ENCODE results near the gene RHCE.
"Not testable (repeated sequence)": the region's sequence is repeated elsewhere in the genome, so short reads cannot be mapped to it uniquely, and the experiment has no call there.

RHCE gene

DNA sequence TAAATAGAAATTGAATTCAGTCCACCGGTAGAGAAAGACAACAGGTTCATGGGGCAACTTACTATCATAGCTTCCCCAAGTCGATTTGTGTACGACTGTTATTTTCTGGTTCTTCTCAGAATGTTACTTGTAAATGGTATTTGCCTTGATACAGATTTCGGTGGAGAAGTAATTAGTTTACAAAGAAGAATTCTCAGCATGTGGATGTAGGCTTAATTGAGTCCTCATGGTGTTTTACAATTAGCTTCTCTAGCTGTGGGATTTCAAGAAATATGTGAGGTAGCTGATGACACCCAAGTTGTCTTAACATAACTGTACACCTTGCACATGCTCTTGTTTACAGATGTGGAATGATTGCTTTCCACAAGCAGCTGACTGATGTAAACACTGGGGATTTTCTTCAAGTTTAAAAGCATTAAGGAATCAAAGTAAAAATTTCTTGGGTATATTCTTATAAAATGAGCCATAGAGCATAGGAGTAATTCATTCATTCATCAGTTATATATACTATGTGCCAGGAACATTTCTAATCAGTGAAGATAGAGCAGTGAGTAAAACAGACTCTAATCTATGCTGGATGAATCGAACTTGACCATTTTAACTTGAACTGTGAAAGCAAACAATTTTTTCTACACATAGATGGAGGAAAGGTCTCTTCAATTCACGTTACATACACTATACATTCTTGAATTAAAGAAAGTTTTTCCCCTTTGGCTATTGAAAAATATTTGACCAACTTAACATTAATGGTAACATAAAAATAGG lies 11.5 kb upstream of the RHCE start:
- Histone ChIP-seq H3K9me3 (replicated peaks; ENCODE audit: low read length) (no peaks in the 10 kb centered on the region), H3K9ac (ENCODE audit: low read depth, low read length) (peak overlapping the region; percentile 88), H3K27me3 (ENCODE audit: control insufficient read depth, insufficient read depth, low read length) (no peaks in the 10 kb centered on the region), H3K36me3 (ENCODE audit: insufficient read depth, low read length) (no peaks in the 10 kb centered on the region), H3K4me2 (ENCODE audit: low read length) (peak overlapping the region; percentile 89), H3K4me3 (ENCODE audit: low read length) (peak overlapping the region; percentile 83), H3K4me1 (ENCODE audit: control insufficient read depth, insufficient read depth, low read length) (peaks cover 45% of the 10 kb centered on the region)

DNA sequence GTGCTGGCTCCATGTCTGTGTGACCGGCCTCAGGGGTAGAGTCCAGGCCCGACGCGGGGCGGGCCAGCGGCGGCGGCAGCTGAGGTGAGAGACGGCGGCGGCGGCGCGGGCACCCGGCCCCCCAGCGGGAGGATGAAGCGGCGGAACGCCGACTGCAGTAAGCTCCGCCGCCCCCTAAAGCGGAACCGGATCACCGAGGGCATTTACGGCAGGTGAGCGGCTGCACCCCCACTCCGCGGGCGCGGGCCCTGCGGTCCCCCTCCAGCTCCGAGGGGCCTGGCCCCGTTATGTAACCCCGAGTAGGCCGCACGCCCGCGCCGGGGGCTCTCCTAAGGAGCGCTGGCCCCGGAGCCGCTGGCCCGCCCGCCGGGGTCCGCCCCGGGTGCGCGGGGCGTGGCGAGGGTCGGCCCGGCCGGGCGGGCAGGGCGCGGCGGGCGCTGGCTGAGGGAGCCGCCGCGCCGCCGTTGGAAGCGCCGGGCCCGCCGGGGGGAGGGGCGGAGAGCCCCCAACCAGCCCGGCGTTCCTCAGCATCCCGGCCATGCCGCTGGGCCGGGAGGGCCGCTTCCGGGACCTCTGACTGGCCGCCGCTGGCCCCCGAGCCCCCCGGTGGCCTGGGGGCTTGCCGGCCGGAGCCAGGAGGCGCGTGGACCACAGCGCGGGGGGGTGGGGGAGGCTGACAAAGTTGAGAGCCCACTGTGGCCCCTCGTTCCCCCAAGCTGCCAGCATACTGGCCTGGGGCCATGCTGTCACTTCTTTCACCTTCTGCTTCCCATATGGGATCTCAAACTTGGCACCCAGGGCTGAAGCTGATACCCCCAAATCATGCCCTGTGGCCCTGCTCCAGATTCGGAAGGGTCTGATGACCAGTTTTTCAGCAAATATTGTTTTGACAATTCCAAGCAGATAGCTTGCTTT lies 10.6 kb upstream of the RHCE start:
- H3K9me3 ChIP-seq (replicated peaks; ENCODE audit: low read length) = no peaks in the 10 kb centered on the region
- H3K9ac ChIP-seq (ENCODE audit: low read depth, low read length) = peak overlapping the region; percentile 88
- H3K4me1 ChIP-seq (ENCODE audit: control insufficient read depth, insufficient read depth, low read length) = peaks cover 41% of the 10 kb centered on the region
- H3K36me3 ChIP-seq (ENCODE audit: insufficient read depth, low read length) = no peaks in the 10 kb centered on the region
- H3K4me2 ChIP-seq (ENCODE audit: low read length) = peak overlapping the region; percentile 89
- peak overlapping the region; percentile 83 for H3K4me3 ChIP-seq (ENCODE audit: low read length)
- H3K27me3 ChIP-seq (ENCODE audit: control insufficient read depth, insufficient read depth, low read length) = no peaks in the 10 kb centered on the region

DNA sequence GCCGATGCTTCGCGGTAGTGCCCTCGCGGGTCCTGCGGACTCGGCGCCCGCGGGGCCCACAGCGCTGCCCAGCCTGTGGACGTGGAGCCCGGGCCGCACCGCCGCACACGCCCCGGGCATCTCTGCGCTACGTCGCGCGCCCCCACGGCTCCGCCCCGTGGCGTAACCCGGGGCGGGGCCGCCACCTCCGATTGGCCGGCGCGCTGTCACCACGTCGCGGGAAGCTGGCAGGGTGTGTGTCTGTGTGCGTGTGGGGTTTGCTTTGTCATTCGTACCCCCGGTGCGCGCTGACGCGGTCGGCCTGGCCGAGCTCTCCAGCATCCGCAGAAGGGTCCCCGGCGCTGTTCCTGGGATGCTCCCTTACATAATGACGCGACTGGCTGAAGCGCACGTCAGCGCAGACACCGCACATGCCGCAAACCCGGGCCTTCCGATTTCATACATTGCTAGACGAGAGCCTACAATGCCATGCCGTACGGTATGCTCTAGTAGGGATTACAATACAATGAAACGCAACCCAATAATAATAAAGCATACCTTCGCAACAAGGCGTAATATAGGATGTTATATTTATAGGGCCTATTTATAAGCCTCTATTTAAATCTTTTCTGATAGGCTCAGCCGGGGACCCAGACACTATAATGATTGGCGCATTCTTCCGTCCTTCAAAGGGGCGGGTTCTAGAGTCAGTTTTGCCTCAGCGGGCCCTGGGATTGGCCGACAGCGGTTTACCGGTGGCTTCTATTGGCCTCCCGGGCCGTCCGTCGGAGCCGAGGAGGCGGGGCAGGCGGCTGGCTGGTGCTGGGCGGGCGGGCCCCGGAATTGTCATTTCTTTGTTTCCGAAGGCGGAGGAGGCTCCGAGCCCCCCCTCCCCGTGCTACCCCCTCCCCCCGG lies 9.7 kb upstream of the RHCE start, which contains the start of gene MACO1:
Gene MACO1, plus strand, starts transcription at position 825 of the 894 bp plus-strand sequence. CDS start 202 bp downstream, outside the sequence.
- H3K4me1 ChIP-seq (ENCODE audit: control insufficient read depth, insufficient read depth, low read length) = peaks cover 32% of the 10 kb centered on the region
- peak within 1 kb of the TSS; percentile 91 for H3K4me3 ChIP-seq (ENCODE audit: low read length)
- peak within 1 kb of the TSS; percentile 93 for H3K9ac ChIP-seq (ENCODE audit: low read depth, low read length)
- no peaks in the 10 kb centered on the region for H3K36me3 ChIP-seq (ENCODE audit: insufficient read depth, low read length)
- peak within 1 kb of the TSS; percentile 89 for H3K4me2 ChIP-seq (ENCODE audit: low read length)
- no peaks in the 10 kb centered on the region for H3K9me3 ChIP-seq (replicated peaks; ENCODE audit: low read length)
- no peaks in the 10 kb centered on the region for H3K27me3 ChIP-seq (ENCODE audit: control insufficient read depth, insufficient read depth, low read length)

DNA sequence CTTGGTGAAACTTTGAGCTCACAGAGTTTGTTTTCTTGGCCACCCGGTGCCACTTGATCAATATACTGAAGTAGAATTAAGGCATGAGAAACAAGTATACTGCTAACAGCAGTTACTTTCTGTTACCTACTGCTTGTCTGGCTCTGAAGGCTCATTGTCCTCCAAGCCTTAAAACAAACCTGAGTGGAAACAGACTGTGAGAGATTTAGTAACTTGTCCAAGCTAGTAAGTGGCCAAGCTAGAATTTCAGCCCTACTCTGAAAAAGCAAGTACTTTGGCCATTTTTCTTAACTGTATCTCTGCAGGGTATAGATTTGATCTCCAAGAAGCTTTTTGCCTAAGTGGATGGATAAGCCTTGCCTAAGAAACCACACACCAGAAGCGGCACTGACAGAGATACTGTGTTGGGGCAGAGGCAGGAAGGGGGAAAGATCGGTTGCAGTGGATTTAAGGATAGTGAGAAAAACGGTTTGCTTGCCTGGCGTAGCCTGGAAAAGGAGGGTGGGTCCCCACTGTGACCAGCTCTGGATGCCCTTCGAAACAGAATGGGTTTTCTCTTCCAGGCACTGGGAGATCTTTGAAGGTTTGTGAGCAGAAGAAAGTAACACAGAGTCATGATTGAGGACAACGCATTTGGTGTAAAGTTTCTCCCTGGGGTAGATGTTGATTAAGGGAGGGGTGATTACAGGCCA lies 8.0 kb upstream of the RHCE start:
- H3K4me2 ChIP-seq (ENCODE audit: low read length) = no peak overlapping the region
- no peaks in the 10 kb centered on the region for H3K36me3 ChIP-seq (ENCODE audit: insufficient read depth, low read length)

DNA sequence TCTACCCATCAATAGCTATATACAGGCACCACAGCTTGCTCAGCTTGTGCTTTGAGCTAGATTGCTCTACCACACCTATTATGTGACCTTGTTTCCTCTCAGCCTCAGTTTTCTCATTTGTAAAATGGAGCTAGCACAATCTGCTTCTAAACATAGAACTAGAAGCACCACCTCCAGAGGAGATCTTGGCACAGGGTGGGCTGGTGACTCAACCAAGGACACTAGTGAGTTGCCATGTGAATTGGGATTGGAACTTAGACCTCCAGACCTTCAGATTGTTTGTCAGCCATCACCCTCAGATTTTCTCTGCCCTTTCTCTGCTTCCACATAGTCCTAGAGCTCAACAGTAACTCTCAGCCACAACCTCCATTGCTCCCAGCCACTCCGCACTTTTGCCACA lies 7.1 kb upstream of the RHCE start:
- no peak overlapping the region for H3K4me2 ChIP-seq (ENCODE audit: low read length)

More for the DNA sequence above, 8.0 kb upstream of the RHCE start:
- H3K4me1 ChIP-seq (ENCODE audit: control insufficient read depth, insufficient read depth, low read length) = peaks cover 17% of the 10 kb centered on the region
- H3K4me3 ChIP-seq (ENCODE audit: low read length) = no peak overlapping the region
- H3K9ac ChIP-seq (ENCODE audit: low read depth, low read length) = no peak overlapping the region
- no peaks in the 10 kb centered on the region for H3K9me3 ChIP-seq (replicated peaks; ENCODE audit: low read length)
- H3K27me3 ChIP-seq (ENCODE audit: control insufficient read depth, insufficient read depth, low read length) = no peaks in the 10 kb centered on the region

DNA sequence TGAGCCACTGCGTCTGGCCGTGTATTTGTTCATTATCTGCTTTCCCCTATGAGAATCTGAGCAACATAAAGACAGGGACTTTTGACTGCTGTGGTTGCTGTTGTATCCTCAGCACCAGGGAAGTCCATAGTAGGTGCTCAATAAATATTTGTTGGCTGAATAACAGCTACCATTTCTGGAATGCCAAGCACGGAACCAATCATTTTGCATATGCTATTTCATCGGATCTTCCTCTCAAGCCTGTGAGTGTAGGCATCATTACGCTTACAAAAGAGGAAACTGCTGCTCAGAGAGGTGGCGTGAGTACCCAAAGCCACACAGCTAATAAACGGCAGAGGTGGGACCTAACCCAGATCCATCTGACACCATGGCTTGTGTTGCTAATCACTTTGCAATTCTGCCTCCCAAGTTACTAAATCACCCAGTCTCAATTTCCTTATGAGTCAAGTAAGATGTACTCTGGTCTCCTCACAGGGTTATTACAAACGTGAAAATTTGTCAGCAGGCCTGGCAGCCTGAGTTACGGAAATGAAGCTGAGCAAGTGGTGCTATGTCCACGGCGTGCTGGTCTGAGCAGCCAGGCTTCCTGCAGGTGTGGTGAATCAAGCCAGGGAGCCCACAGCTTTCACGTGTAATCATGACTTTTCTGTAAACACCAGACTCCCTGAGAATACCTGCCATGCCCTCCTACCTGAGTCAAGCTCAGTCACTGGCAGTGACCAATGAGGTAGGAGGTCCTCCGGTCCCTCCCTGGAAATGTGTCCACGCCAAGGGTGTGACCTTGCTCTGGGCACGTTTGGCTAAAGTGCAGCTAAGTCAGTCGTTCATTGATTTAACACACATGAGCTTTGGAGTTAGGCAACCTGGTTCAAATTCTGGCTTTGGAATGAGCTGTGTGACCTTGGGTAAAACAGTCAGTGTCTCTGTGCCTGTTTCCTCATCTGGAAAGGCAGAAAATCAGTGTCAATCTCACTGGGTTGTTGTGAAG lies 4.8 kb upstream of the RHCE start:
- H3K9ac ChIP-seq (ENCODE audit: low read depth, low read length) = no peak overlapping the region
- H3K4me3 ChIP-seq (ENCODE audit: low read length) = no peak overlapping the region
- H3K27me3 ChIP-seq (ENCODE audit: control insufficient read depth, insufficient read depth, low read length) = no peaks in the 10 kb centered on the region
- H3K9me3 ChIP-seq (replicated peaks; ENCODE audit: low read length) = no peaks in the 10 kb centered on the region
- H3K36me3 ChIP-seq (ENCODE audit: insufficient read depth, low read length) = no peaks in the 10 kb centered on the region
- H3K4me1 ChIP-seq (ENCODE audit: control insufficient read depth, insufficient read depth, low read length) = no peaks in the 10 kb centered on the region
- no peak overlapping the region for H3K4me2 ChIP-seq (ENCODE audit: low read length)

More for the DNA sequence above, 7.1 kb upstream of the RHCE start:
- Histone ChIP-seq H3K4me3 (ENCODE audit: low read length) (no peak overlapping the region), H3K9me3 (replicated peaks; ENCODE audit: low read length) (no peaks in the 10 kb centered on the region), H3K9ac (ENCODE audit: low read depth, low read length) (no peak overlapping the region), H3K27me3 (ENCODE audit: control insufficient read depth, insufficient read depth, low read length) (no peaks in the 10 kb centered on the region), H3K36me3 (ENCODE audit: insufficient read depth, low read length) (no peaks in the 10 kb centered on the region), H3K4me1 (ENCODE audit: control insufficient read depth, insufficient read depth, low read length) (peaks cover 8% of the 10 kb centered on the region)

DNA sequence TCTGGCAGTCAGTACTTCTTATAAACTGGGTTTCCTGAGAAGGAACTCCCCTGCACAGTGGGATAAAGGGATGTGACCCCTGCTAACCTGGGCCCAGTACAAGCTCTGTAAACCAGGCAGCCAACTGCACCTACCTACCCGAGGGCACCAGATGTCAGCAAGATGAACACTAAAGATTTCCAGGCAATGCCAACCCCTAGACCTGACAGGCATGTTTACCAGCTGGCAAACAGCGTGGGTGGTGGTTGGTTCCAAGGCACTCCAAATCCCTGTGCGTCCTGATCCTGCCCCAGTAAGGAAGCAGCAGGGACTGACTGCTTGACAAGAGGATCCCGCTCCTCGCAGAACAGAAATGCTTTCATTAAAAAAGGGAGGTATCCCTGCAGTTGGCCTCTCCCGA lies 2.6 kb upstream of the RHCE start:
- H3K4me2 ChIP-seq (ENCODE audit: low read length); H3K27me3 ChIP-seq (ENCODE audit: control insufficient read depth, insufficient read depth, low read length); H3K4me1 ChIP-seq (ENCODE audit: control insufficient read depth, insufficient read depth, low read length); H3K9me3 ChIP-seq (replicated peaks; ENCODE audit: low read length); H3K4me3 ChIP-seq (ENCODE audit: low read length); H3K9ac ChIP-seq (ENCODE audit: low read depth, low read length); H3K36me3 ChIP-seq (ENCODE audit: insufficient read depth, low read length): not testable (repeated sequence)

DNA sequence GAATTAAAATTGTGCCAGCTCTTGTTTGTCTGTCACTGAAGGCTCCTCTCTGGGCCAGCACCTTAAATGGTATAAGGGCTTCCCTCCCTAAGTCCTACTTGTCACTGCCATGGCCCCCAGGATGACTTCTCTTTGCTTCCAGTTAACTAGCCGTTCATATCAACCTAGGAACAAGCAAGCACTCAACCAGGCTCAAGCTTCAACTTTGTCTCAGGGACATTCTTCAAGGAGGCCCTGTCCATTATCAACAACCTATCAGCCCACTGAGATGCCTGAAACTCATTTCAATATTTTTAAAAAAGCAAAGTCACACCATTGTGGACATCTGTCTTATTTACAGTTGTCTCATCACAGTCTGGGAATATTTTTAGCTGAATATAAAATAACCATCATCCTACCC lies 1.3 kb downstream of the RHCE start:
- not testable (repeated sequence) for H3K4me1 ChIP-seq (ENCODE audit: control insufficient read depth, insufficient read depth, low read length); H3K9ac ChIP-seq (ENCODE audit: low read depth, low read length); H3K9me3 ChIP-seq (replicated peaks; ENCODE audit: low read length); H3K36me3 ChIP-seq (ENCODE audit: insufficient read depth, low read length); H3K27me3 ChIP-seq (ENCODE audit: control insufficient read depth, insufficient read depth, low read length); H3K4me3 ChIP-seq (ENCODE audit: low read length); H3K4me2 ChIP-seq (ENCODE audit: low read length)

DNA sequence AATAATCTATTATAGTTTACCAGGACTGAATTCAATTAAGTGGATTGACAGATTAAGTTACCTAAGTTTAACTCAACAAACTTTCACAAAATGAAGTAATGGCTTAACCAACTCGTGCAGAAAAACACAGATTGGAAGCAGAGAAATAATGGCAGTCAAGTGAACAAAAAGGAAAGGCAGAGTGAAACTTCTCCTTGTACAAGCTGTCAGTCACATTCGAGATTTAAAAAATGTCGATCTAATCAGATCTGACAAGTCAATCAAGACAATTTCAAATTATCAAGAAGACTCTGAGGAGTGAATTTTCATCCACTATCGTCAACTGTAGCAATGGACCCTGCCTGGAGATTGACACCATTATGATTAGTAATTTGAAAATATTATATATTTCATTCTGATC lies 3.3 kb downstream of the RHCE start:
- H3K4me3 ChIP-seq (ENCODE audit: low read length); H3K4me2 ChIP-seq (ENCODE audit: low read length); H3K36me3 ChIP-seq (ENCODE audit: insufficient read depth, low read length); H3K9ac ChIP-seq (ENCODE audit: low read depth, low read length); H3K27me3 ChIP-seq (ENCODE audit: control insufficient read depth, insufficient read depth, low read length); H3K9me3 ChIP-seq (replicated peaks; ENCODE audit: low read length); H3K4me1 ChIP-seq (ENCODE audit: control insufficient read depth, insufficient read depth, low read length): not testable (repeated sequence)

DNA sequence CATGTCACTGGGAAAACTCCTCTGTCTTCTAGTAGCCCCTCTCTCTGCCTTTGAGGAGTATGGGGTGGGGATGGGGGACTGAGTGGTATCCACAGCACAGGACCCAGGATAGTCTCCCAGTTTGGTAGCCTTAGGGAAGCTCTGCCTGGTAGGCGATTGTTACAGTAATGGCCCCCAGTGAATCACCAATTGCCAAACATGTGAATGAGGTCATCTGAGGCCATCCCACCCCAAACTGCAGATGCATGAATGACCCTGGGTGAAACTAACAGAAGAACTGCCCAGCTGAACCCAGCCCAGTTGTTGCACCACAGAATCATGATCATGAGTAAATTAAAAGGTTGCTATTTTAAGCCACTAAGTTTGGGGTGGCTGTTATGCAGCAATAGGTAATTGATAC lies 6.0 kb downstream of the RHCE start:
- H3K4me3 ChIP-seq (ENCODE audit: low read length); H3K9ac ChIP-seq (ENCODE audit: low read depth, low read length); H3K9me3 ChIP-seq (replicated peaks; ENCODE audit: low read length); H3K4me2 ChIP-seq (ENCODE audit: low read length); H3K36me3 ChIP-seq (ENCODE audit: insufficient read depth, low read length); H3K27me3 ChIP-seq (ENCODE audit: control insufficient read depth, insufficient read depth, low read length); H3K4me1 ChIP-seq (ENCODE audit: control insufficient read depth, insufficient read depth, low read length): not testable (repeated sequence)
